ENCODE data around the gene POTEF. TPM values are rescaled to one million over a fixed set of nuclear protein-coding genes. Genes with fewer than 3 reads are reported as not detected.
"Not testable (repeated sequence)": the region's sequence is repeated elsewhere in the genome, so short reads cannot be mapped to it uniquely, and the experiment has no call there.

Gene POTEF
- total RNA-seq, 6 experiments from 2014 or later: not detected

- H3K36me3 ChIP-seq: peaks cover 0 to 43% (median 14%) of the 10 kb centered on the region in 4 donors
- TF ChIP-seq CTCF (IDR thresholded peaks at IDR 0.05) (no peak), POLR2A (IDR thresholded peaks at IDR 0.05) (no peak)
- DNase-seq (no peak), ATAC-seq (no peak)
- intact Hi-C loops (cut with DNase I): no loop called here
- no peaks in the 10 kb centered on the region for H3K9me3 ChIP-seq
- H3K27me3 ChIP-seq: no peaks in the 10 kb centered on the region
- no peak overlapping the region for H3K27ac ChIP-seq
- whole genome bisulfite sequencing (ENCODE audit: insufficient coverage, low coverage, low lambda C conversion rate, missing lambda C conversion rate): 83% methylated on average over 1 of the region's 9 CpGs
- H3K4me1 ChIP-seq: no peaks in the 10 kb centered on the region
- H3K4me3 ChIP-seq: no peak overlapping the region
Measured at GRCh38 chr2:130162968-130163367, 33.9 kb upstream of the POTEF start.

DNA sequence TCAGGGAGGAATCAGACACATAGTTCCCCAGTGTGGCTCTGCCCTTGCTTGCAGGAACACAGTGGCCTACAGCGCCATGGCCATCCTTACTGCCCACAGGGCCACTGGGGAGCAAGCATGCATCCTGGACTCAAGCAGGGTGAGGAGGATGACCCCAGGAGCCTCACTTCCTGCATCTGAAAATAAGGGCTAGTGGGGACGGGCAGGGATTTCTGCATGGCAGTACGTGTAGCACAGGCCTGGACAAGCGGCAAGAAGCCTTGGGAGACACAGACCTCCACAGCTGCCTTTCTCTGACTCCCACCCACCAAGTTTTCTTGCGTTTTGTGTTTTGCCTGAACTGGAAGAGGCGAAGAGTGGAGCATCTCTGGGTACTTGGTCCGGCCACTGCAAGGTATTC lies 33.5 kb upstream of the POTEF start:
- 88% methylated on average over 3 of the region's 7 CpGs for whole genome bisulfite sequencing (ENCODE audit: insufficient coverage, low coverage, low lambda C conversion rate, missing lambda C conversion rate)
- not testable (repeated sequence) for DNase-seq
- H3K36me3 ChIP-seq: peaks cover 0 to 38% (median 14%) of the 10 kb centered on the region in 4 donors

DNA sequence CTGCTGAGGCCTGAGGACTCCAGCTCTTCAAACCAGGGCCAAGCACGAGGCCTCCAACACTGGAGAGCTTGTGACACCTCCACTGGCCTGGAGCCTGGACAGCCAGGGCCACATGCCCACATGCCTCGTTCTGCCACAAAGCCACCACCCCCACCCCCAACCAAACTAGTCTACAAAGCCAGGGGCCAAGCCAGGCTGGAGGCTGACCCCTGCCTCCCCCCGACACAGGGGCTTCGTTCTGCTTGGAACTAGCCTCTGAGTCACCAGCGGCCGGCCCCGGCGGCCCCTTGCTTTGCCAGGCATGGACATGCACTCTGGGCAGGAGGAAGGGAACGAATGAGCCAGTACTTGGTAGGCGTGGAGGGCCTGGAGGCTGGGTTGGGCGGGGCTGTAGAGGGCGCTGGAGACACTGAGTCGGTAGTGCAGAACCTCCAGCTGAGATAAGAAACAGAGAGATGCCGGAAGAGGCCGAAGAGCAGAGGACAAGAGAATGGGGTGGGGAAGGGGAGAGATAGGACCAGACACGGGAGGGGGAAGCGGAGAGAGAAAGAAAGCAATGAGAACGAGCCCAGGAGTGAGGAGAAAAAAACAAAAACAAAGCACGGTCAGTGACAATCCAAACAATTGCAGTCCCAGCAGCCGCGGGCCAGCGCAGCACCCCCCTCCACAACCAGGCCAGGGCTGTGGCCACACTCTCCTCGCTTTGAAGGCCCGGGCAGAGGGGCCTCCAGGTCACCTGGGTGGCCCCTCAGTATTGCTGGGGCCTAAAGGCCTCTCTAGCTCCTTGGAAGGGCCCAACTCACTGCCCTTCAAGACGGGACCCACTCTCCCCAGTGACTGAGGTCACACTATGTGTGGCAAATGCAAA lies 32.0 kb upstream of the POTEF start:
- 74% methylated on average over 10 of the region's 25 CpGs for WGBS (ENCODE audit: insufficient coverage, low coverage, low lambda C conversion rate, missing lambda C conversion rate)
- intact Hi-C loops (cut with DNase I); H3K27ac ChIP-seq; H3K4me3 ChIP-seq; DNase-seq; H3K9me3 ChIP-seq; ATAC-seq; H3K27me3 ChIP-seq; H3K4me1 ChIP-seq: not testable (repeated sequence)
- H3K36me3 ChIP-seq: peaks cover 0 to 26% (median 11%) of the 10 kb centered on the region in 4 donors

More for the DNA sequence above, 33.5 kb upstream of the POTEF start:
- H3K4me3 ChIP-seq; intact Hi-C loops (cut with DNase I); H3K9me3 ChIP-seq; ATAC-seq; H3K4me1 ChIP-seq; H3K27me3 ChIP-seq; H3K27ac ChIP-seq: not testable (repeated sequence)

- TF ChIP-seq CTCF (IDR thresholded peaks at IDR 0.05) (no peak), POLR2A (IDR thresholded peaks at IDR 0.05) (no peak)
- H3K36me3 ChIP-seq: peaks cover 0 to 17% (median 7%) of the 10 kb centered on the region in 4 donors
Measured at GRCh38 chr2:130160131-130160530, 31.1 kb upstream of the POTEF start.

GRCh38 chr2:130159376-130159775 lies 30.4 kb upstream of the POTEF start:
- intact Hi-C loops (cut with DNase I); H3K27me3 ChIP-seq; DNase-seq; H3K4me1 ChIP-seq; H3K9me3 ChIP-seq; H3K27ac ChIP-seq; ATAC-seq; H3K4me3 ChIP-seq: not testable (repeated sequence)
- WGBS (ENCODE audit: insufficient coverage, low coverage, low lambda C conversion rate, missing lambda C conversion rate): 81% methylated on average over 4 of the region's 4 CpGs
- peaks cover 0 to 14% (median 6%) of the 10 kb centered on the region in 4 donors for H3K36me3 ChIP-seq

More at GRCh38 chr2:130160131-130160530, 31.1 kb upstream of the POTEF start:
- WGBS (ENCODE audit: insufficient coverage, low coverage, low lambda C conversion rate, missing lambda C conversion rate): 100% methylated on average over 3 of the region's 6 CpGs
- H3K27ac ChIP-seq: no peak overlapping the region
- ATAC-seq (no peak), DNase-seq (no peak)
- no peaks in the 10 kb centered on the region for H3K27me3 ChIP-seq
- intact Hi-C loops (cut with DNase I): no loop called here
- H3K4me3 ChIP-seq: no peak overlapping the region
- no peaks in the 10 kb centered on the region for H3K9me3 ChIP-seq
- no peaks in the 10 kb centered on the region for H3K4me1 ChIP-seq

DNA sequence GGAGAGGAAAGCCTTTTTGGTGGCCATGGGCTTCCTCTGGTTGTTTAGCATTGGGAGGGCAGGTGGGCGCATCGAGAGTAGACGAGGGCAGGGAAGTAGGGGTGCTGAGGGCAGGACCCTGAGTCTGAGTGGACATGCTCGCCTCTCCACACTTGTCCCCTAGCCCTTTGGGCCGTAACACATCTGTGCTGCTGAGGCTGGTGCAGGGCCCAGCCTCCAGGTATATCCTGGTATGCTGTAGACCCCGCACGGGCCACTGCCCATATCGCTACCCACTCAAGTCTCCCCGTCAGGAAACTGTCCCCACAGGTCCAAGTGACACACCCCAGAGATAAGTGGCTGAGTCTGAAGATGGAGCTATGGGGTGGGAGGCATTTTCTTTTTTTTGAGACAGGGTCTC lies 29.6 kb upstream of the POTEF start:
- ATAC-seq (no peak), DNase-seq (no peak)
- WGBS (ENCODE audit: insufficient coverage, low coverage, low lambda C conversion rate, missing lambda C conversion rate): 100% methylated on average over 1 of the region's 9 CpGs
- intact Hi-C loops (cut with DNase I): no loop called here
- Histone ChIP-seq H3K4me3 (no peak overlapping the region), H3K36me3 (peaks cover 0 to 10% (median under 1%) of the 10 kb centered on the region in 4 donors), H3K27me3 (no peaks in the 10 kb centered on the region), H3K9me3 (no peaks in the 10 kb centered on the region), H3K4me1 (no peaks in the 10 kb centered on the region), H3K27ac (no peak overlapping the region)
- TF ChIP-seq CTCF (IDR thresholded peaks at IDR 0.05) (no peak), POLR2A (IDR thresholded peaks at IDR 0.05) (no peak)

DNA sequence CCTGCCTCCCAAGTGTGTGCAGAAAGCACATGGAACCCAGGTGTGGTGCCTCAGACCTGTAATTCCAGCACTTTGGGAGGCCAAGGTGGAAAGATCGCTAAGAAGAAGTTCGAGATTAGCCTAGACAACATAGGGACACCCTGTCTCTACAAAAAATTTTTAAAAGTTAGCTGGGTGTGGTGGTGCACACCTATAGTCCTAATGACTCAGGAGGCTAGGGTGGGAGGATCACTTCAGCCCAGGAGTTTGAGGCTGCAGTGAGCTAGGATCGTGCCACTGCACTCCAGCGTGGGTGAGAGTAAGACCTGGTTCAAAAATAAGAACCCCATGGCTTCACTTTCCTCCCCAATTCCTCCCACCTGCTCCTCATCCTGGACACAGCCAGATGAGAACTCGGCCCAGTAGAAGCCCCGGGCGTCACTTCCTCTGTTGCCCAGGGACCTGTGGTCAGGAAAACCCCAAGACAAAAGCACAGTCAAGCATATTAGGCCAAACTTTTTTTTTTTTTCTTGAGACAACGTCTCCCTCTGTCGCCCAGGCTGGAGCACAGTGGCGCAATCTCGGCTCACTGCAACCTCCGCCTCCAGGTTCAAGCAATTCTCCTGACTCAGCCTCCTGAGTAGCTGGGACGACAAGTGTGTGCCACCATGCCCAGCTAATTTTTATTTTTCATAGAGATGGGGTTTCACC lies 28.9 kb upstream of the POTEF start:
- H3K4me1 ChIP-seq; H3K9me3 ChIP-seq; H3K27ac ChIP-seq; intact Hi-C loops (cut with DNase I); H3K4me3 ChIP-seq; H3K36me3 ChIP-seq; H3K27me3 ChIP-seq; ATAC-seq; DNase-seq: not testable (repeated sequence)
- WGBS (ENCODE audit: insufficient coverage, low coverage, low lambda C conversion rate, missing lambda C conversion rate): 70% methylated on average over 7 of the region's 13 CpGs

GRCh38 chr2:130157354-130157753 lies 28.3 kb upstream of the POTEF start:
- ATAC-seq; H3K27me3 ChIP-seq; intact Hi-C loops (cut with DNase I); H3K9me3 ChIP-seq; H3K4me3 ChIP-seq; H3K27ac ChIP-seq; H3K4me1 ChIP-seq; DNase-seq; H3K36me3 ChIP-seq: not testable (repeated sequence)
- WGBS (ENCODE audit: insufficient coverage, low coverage, low lambda C conversion rate, missing lambda C conversion rate): no CpG with 5 or more reads among the region's 12 CpGs
